ENCODE measurements around the gene CTBP2. TPM values are rescaled to one million over a fixed set of nuclear protein-coding genes. Genes with fewer than 3 reads are reported as not detected.

Gene CTBP2
- total RNA-seq, 2 donors from 2014 or later: 26.0 to 36.0 TPM

- Histone ChIP-seq H3K27me3 (no peaks in the 10 kb centered on the region), H3K9me3 (no peaks in the 10 kb centered on the region), H3K36me3 (no peaks in the 10 kb centered on the region), H3K27ac (peak overlapping the region; percentile 97 to 98), H3K4me3 (peak overlapping the region; percentile 87 to 93), H3K4me1 (peaks cover 0 to 53% of the 10 kb centered on the region in 2 donors)
- no peak for TF ChIP-seq CTCF (IDR thresholded peaks at IDR 0.05)
- peak; percentile 59 for DNase-seq (ENCODE audit: low spot score)
Measured at GRCh38 chr10:125158601-125159485, 1.5 kb downstream of the CTBP2 start.

- Histone ChIP-seq H3K4me3 (peak overlapping the region; percentile 87 to 93), H3K4me1 (peaks cover 0 to 59% of the 10 kb centered on the region in 2 donors), H3K36me3 (no peaks in the 10 kb centered on the region), H3K9me3 (no peaks in the 10 kb centered on the region), H3K27ac (peak overlapping the region; percentile 97 to 98), H3K27me3 (no peaks in the 10 kb centered on the region)
- TF ChIP-seq CTCF (IDR thresholded peaks at IDR 0.05): no peak
- no peak for DNase-seq (ENCODE audit: low spot score)
Measured at GRCh38 chr10:125158275-125158600, 2.1 kb downstream of the CTBP2 start.

GRCh38 chr10:125157505-125157904 is 2.9 kb downstream of the CTBP2 start:
- no peak for DNase-seq (ENCODE audit: low spot score)
- peak overlapping the region; percentile 97 to 98 for H3K27ac ChIP-seq
- peaks cover 0 to 66% of the 10 kb centered on the region in 2 donors for H3K4me1 ChIP-seq

GRCh38 chr10:125156739-125157480 is 3.5 kb downstream of the CTBP2 start:
- H3K36me3 ChIP-seq: no peaks in the 10 kb centered on the region
- TF ChIP-seq CTCF (IDR thresholded peaks at IDR 0.05): no peak
- H3K4me3 ChIP-seq: peak overlapping the region in 1 of 2 donors; percentile 87
- H3K9me3 ChIP-seq: no peaks in the 10 kb centered on the region
- no peaks in the 10 kb centered on the region for H3K27me3 ChIP-seq
- H3K27ac ChIP-seq: peak overlapping the region; percentile 97 to 98
- DNase-seq (ENCODE audit: low spot score): no peak
- H3K4me1 ChIP-seq: peaks cover 0 to 68% of the 10 kb centered on the region in 2 donors

More at GRCh38 chr10:125157505-125157904, 2.9 kb downstream of the CTBP2 start:
- no peaks in the 10 kb centered on the region for H3K36me3 ChIP-seq
- no peak for TF ChIP-seq CTCF (IDR thresholded peaks at IDR 0.05)
- peak overlapping the region in 1 of 2 donors; percentile 87 for H3K4me3 ChIP-seq
- no peaks in the 10 kb centered on the region for H3K27me3 ChIP-seq
- H3K9me3 ChIP-seq: no peaks in the 10 kb centered on the region

GRCh38 chr10:125156196-125156595 is 4.2 kb downstream of the CTBP2 start:
- peak overlapping the region in 1 of 2 donors; percentile 97 for H3K27ac ChIP-seq
- no peaks in the 10 kb centered on the region for H3K36me3 ChIP-seq
- H3K27me3 ChIP-seq: no peaks in the 10 kb centered on the region
- DNase-seq (ENCODE audit: low spot score): no peak
- H3K9me3 ChIP-seq: no peaks in the 10 kb centered on the region
- H3K4me3 ChIP-seq: no peak overlapping the region
- no peak for TF ChIP-seq CTCF (IDR thresholded peaks at IDR 0.05)
- H3K4me1 ChIP-seq: peaks cover 0 to 71% of the 10 kb centered on the region in 2 donors
